Measurements from ENCODE around the gene SYNDIG1.

GRCh38 chr20:24483435-24484080 lies 14.1 kb downstream of the SYNDIG1 start:
- TF ChIP-seq, protein P1, sequence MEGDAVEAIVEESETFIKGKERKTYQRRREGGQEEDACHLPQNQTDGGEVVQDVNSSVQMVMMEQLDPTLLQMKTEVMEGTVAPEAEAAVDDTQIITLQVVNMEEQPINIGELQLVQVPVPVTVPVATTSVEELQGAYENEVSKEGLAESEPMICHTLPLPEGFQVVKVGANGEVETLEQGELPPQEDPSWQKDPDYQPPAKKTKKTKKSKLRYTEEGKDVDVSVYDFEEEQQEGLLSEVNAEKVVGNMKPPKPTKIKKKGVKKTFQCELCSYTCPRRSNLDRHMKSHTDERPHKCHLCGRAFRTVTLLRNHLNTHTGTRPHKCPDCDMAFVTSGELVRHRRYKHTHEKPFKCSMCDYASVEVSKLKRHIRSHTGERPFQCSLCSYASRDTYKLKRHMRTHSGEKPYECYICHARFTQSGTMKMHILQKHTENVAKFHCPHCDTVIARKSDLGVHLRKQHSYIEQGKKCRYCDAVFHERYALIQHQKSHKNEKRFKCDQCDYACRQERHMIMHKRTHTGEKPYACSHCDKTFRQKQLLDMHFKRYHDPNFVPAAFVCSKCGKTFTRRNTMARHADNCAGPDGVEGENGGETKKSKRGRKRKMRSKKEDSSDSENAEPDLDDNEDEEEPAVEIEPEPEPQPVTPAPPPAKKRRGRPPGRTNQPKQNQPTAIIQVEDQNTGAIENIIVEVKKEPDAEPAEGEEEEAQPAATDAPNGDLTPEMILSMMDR (IDR thresholded peaks at IDR 0.05), result no peak
- no peak for TF ChIP-seq POLR2A (IDR thresholded peaks at IDR 0.05)

All from lower leg skin (tissue), 3 donors.